IPS DF 6.9 (cell line): ENCODE data around the gene TRIM14.
A peak's percentile ranks its signal among the peaks of the same experiment; 100 is the strongest.
"Not testable (repeated sequence)": the region's sequence is repeated elsewhere in the genome, so short reads cannot be mapped to it uniquely, and the experiment has no call there.

Experiments
- DNase-seq: peaks from one replicate; pipeline ENCODE4 v3.0.0-alpha.2; 2013; ENCODE audit warnings: low read depth, low spot score
- H3K27ac ChIP-seq: one replicate; pipeline ENCODE4 v1.5.1; 2013; ENCODE audit warnings: low read length, control low read depth
- H3K27me3 ChIP-seq: 2 replicates; pipeline ENCODE4 v1.6.1; 2013; ENCODE audit warnings: mild to moderate bottlenecking, low read length; ENCODE audit not compliant: control insufficient read depth, insufficient read depth
- H3K36me3 ChIP-seq: 2 replicates; pipeline ENCODE4 v1.6.1; 2013; ENCODE audit warnings: low read length; ENCODE audit not compliant: control insufficient read depth, insufficient read depth
- H3K4me1 ChIP-seq: 2 replicates; pipeline ENCODE4 v1.6.1; 2013; ENCODE audit warnings: low read length; ENCODE audit not compliant: control insufficient read depth, insufficient read depth
- H3K4me3 ChIP-seq: 2 replicates; pipeline ENCODE4 v1.5.1; 2013; ENCODE audit warnings: mild to moderate bottlenecking, low read length
- H3K9me3 ChIP-seq: 2 replicates; pipeline ENCODE4 v1.6.1; 2013; ENCODE audit warnings: low read length, inconsistent platforms; ENCODE audit not compliant: control insufficient read depth, insufficient read depth
- WGBS: extraction: QIAGEN DNeasy Blood & Tissue Kit; methylation state at CpG from one replicate; pipeline ENCODE4 v1.1.7; 2013; ENCODE audit warnings: mixed read lengths, missing lambda C conversion rate; ENCODE audit not compliant: insufficient read length, insufficient coverage; 5-methylcytosine and 5-hydroxymethylcytosine counted together

The TRIM14 gene

DNA sequence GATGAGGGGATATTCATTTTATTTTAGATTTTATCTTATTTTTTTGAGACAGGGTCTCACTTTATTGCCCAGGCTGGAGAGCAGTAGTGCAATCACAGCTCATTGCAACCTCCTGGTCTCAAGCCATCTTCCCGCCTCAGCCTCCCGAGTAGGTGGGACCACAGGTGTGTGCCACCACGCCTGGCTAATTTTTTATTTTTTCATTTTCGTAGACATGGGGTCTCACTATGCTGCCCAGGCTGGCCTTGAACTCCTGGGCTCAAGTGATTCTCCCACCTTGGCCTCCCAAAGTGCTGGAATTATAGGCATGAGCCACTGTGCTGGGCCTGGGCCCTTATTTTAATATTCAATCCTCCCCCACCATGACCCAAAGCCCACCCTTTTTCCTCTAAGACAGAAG lies 11.0 kb upstream of the TRIM14 start:
- H3K4me1 ChIP-seq, H3K27me3 ChIP-seq, H3K9me3 ChIP-seq, H3K4me3 ChIP-seq, H3K27ac ChIP-seq, DNase-seq: not testable (repeated sequence)
- H3K36me3 ChIP-seq, result peaks cover 11% of the 10 kb centered on the region; the same call in 1 of the 2 replicates
- no CpG with 5 or more reads among the region's 4 CpGs for WGBS

- no peak overlapping the region for H3K27ac ChIP-seq
- no peak for DNase-seq
- no CpG with 5 or more reads among the region's 10 CpGs for WGBS
- no peaks in the 10 kb centered on the region for H3K9me3 ChIP-seq
- H3K4me3 ChIP-seq, result no peak overlapping the region
- H3K4me1 ChIP-seq, result no peaks in the 10 kb centered on the region
- peaks cover 11% of the 10 kb centered on the region; the same call in 1 of the 2 replicates for H3K36me3 ChIP-seq
- no peaks in the 10 kb centered on the region for H3K27me3 ChIP-seq
Observed at GRCh38 chr9:98129451-98129881, 10.4 kb upstream of the TRIM14 start.

GRCh38 chr9:98128316-98128715 lies 9.3 kb upstream of the TRIM14 start:
- Histone ChIP-seq H3K27me3 (no peaks in the 10 kb centered on the region), H3K36me3 (peaks cover 11% of the 10 kb centered on the region; the same call in 1 of the 2 replicates), H3K4me1 (no peaks in the 10 kb centered on the region), H3K4me3 (no peak overlapping the region), H3K27ac (no peak overlapping the region), H3K9me3 (no peaks in the 10 kb centered on the region)
- WGBS, result no CpG with 5 or more reads among the region's 16 CpGs
- no peak for DNase-seq

DNA sequence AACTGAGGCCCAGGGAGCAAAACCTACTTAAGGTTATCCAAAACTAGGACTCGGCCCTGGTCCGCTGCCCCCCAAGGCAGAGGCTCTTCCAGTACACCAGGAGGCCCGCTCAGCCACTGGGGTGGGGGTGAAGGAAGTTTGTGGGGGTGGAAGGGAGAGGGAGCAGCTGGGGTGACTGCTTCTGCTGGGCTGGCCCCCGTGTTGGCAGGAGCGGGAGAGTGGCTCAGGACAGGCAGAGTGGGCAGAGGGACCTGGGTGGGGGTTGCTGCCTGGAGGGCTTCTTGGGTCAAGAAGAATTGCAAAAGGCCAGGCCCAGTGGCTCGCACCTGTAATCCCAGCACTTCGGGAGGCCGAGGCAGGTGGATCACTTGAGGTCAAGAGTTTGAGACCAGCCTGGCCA lies 8.2 kb upstream of the TRIM14 start:
- Histone ChIP-seq H3K9me3 (no peaks in the 10 kb centered on the region), H3K4me3 (no peak overlapping the region), H3K27me3 (no peaks in the 10 kb centered on the region), H3K27ac (no peak overlapping the region), H3K4me1 (no peaks in the 10 kb centered on the region), H3K36me3 (peaks cover 11% of the 10 kb centered on the region; the same call in 1 of the 2 replicates)
- WGBS, result no CpG with 5 or more reads among the region's 8 CpGs
- no peak for DNase-seq

DNA sequence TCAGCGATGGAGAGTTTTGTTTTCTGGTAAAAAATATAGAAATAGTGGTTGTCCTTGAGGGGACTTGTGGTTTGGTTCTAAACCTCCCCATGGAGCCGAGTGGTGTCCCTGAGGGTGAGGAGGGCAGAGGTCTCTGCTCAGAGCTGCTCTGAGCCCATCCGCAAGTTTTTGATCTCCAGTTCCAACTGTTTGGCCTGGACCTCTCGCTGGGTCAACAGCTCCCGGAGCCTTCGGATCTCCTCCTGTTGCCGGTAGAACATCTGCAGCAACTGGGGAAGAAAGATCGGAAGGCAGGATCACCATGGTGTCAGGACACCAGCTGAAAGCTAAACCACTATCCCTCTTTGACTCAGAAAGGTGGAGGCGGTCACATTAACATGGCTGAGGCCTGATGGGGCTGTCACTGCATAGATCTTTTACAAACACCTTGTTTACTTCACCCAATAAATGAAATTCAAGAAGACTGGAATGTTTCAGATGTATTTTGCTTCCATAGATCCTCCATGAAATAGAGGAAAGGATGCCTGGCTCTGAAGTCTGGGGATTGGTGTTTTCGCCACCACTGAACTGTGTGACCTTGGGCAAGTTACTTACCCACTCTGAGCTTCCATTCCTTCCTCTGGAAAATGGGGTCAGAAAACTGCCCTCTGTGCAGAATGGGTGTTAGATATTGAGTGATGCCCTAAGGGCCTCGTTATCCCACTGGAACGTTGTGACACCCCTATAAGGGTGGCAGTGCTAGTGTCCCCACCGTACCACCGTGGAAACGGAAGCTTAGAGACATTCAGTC lies 5.8 kb upstream of the TRIM14 start:
- Histone ChIP-seq H3K27me3 (no peaks in the 10 kb centered on the region), H3K9me3 (no peaks in the 10 kb centered on the region), H3K27ac (no peak overlapping the region), H3K4me3 (no peak overlapping the region), H3K4me1 (no peaks in the 10 kb centered on the region), H3K36me3 (peaks cover 11% of the 10 kb centered on the region; the same call in 1 of the 2 replicates)
- no peak for DNase-seq
- WGBS, result no CpG with 5 or more reads among the region's 15 CpGs

- H3K36me3 ChIP-seq, result peaks cover 11% of the 10 kb centered on the region; the same call in 1 of the 2 replicates
- not testable (repeated sequence) for DNase-seq, H3K4me3 ChIP-seq, H3K4me1 ChIP-seq, H3K27me3 ChIP-seq, H3K27ac ChIP-seq, H3K9me3 ChIP-seq
- WGBS, result no CpG with 5 or more reads among the region's 13 CpGs
Observed at GRCh38 chr9:98124091-98124490, 5.1 kb upstream of the TRIM14 start.

- Histone ChIP-seq H3K9me3 (no peaks in the 10 kb centered on the region), H3K36me3 (no peaks in the 10 kb centered on the region), H3K27me3 (no peaks in the 10 kb centered on the region), H3K27ac (no peak overlapping the region), H3K4me3 (no peak overlapping the region), H3K4me1 (0 out of 2 replicates have a peak, but pooled peaks cover 1% of the 10 kb centered on the region)
- no CpG with 5 or more reads among the region's 3 CpGs for WGBS
- DNase-seq, result no peak
Observed at GRCh38 chr9:98121058-98121457, 2.0 kb upstream of the TRIM14 start.

GRCh38 chr9:98120476-98120875 lies 1.5 kb upstream of the TRIM14 start:
- no peaks in the 10 kb centered on the region for H3K36me3 ChIP-seq
- H3K4me3 ChIP-seq, result no peak overlapping the region
- no peak for DNase-seq
- H3K9me3 ChIP-seq, result no peaks in the 10 kb centered on the region
- no peak overlapping the region for H3K27ac ChIP-seq
- 0 out of 2 replicates have a peak, but pooled peaks cover 1% of the 10 kb centered on the region for H3K4me1 ChIP-seq
- H3K27me3 ChIP-seq, result no peaks in the 10 kb centered on the region
- no CpG with 5 or more reads among the region's 3 CpGs for WGBS

GRCh38 chr9:98117984-98118639 lies 910 bp downstream of the TRIM14 start:
- H3K9me3 ChIP-seq, result no peaks in the 10 kb centered on the region
- WGBS, result no CpG with 5 or more reads among the region's 5 CpGs
- H3K4me1 ChIP-seq, result 0 out of 2 replicates have a peak, but pooled peaks cover 1% of the 10 kb centered on the region
- no peaks in the 10 kb centered on the region for H3K36me3 ChIP-seq
- no peaks in the 10 kb centered on the region for H3K27me3 ChIP-seq
- H3K27ac ChIP-seq, result no peak overlapping the region
- DNase-seq, result no peak
- H3K4me3 ChIP-seq, result peak overlapping the region; percentile 48; the same call in 1 of the 2 replicates

- DNase-seq, H3K27ac ChIP-seq, H3K9me3 ChIP-seq, H3K27me3 ChIP-seq, H3K4me1 ChIP-seq, H3K36me3 ChIP-seq, H3K4me3 ChIP-seq: not testable (repeated sequence)
- WGBS, result no CpG with 5 or more reads among the region's 6 CpGs
Observed at GRCh38 chr9:98117097-98117496, 1.9 kb downstream of the TRIM14 start.
